Measurements from ENCODE around the gene MTM1. TPM values are rescaled to one million over a fixed set of nuclear protein-coding genes. Genes with fewer than 3 reads are reported as not detected.

MTM1 gene
- total RNA-seq: 9.8 and 11.8 TPM in 2 replicates

DNA sequence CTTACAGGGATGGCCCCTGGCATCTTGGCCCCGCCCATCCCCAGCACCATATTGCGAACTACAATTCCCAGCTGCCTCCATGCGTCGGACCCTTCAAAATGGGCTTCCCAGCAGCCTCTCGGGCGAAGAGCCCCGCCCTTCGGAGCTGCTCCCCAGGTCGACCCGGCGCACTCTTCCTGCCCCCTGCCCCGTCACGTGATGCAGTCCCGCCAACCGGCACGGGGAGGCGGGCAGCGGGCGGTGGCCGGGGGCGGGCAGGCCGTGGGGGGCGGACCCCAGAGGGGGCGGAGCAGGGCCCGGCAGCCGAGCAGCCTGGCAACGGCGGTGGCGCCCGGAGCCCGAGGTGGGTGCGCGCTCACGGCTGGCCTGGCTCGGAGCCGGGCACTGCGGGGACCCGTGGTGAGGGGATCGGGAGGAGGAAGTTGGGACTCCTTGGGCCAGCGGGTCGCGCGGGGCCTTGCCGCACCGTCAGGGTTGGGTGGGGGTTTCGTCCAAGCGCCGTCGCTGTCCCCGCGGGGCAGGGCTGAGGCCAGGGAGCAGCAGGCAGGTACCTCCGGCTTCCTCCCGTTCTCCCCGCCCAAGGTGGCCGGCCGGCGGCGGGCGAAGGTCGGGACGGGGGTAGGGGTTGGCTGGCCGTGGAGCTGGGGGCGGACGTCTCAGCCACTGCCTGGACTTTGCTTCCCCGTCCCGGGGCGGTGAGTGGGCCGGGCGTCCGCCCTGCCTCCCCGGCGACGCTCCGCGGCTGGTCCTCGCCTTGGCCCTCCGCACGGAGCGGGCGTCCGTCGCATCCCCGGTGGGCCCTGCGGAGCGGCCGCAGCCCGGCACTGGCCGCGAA is at the start of gene MTM1:
Gene MTM1 (plus strand): TSS at position 302 of the 835 bp plus-strand sequence. CDS start 23,994 bp downstream, outside the sequence.
- Histone ChIP-seq H3K27me3 (ENCODE audit: insufficient read depth, low read length) (no peaks in the 10 kb centered on the region), H4K20me1 (ENCODE audit: insufficient read depth, low read length) (peaks cover 7% of the 10 kb centered on the region), H2AFZ (ENCODE audit: low read length) (peak within 1 kb of the TSS; percentile 89), H3K27ac (ENCODE audit: low read depth, low read length) (peak within 1 kb of the TSS; percentile 48), H3K9me3 (ENCODE audit: low read depth, low read length) (no peaks in the 10 kb centered on the region), H3K36me3 (ENCODE audit: insufficient read depth, low read length) (no peaks in the 10 kb centered on the region), H3K4me3 (ENCODE audit: insufficient read depth, low read length) (peak within 1 kb of the TSS; percentile 80), H3K4me2 (ENCODE audit: insufficient read depth, low read length) (peak within 1 kb of the TSS; percentile 83), H3K79me2 (ENCODE audit: insufficient read depth, low read length) (peaks cover 40% of the 10 kb centered on the region), H3K4me1 (ENCODE audit: insufficient read depth, low read length) (peaks cover 6% of the 10 kb centered on the region)
- peak; percentile 98 for DNase-seq (ENCODE audit: insufficient read length, low spot score, missing footprints)
- TF ChIP-seq, protein P1, sequence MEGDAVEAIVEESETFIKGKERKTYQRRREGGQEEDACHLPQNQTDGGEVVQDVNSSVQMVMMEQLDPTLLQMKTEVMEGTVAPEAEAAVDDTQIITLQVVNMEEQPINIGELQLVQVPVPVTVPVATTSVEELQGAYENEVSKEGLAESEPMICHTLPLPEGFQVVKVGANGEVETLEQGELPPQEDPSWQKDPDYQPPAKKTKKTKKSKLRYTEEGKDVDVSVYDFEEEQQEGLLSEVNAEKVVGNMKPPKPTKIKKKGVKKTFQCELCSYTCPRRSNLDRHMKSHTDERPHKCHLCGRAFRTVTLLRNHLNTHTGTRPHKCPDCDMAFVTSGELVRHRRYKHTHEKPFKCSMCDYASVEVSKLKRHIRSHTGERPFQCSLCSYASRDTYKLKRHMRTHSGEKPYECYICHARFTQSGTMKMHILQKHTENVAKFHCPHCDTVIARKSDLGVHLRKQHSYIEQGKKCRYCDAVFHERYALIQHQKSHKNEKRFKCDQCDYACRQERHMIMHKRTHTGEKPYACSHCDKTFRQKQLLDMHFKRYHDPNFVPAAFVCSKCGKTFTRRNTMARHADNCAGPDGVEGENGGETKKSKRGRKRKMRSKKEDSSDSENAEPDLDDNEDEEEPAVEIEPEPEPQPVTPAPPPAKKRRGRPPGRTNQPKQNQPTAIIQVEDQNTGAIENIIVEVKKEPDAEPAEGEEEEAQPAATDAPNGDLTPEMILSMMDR (IDR thresholded peaks at IDR 0.05; ENCODE audit: extremely low read depth, low read depth, low read length): no peak

DNA sequence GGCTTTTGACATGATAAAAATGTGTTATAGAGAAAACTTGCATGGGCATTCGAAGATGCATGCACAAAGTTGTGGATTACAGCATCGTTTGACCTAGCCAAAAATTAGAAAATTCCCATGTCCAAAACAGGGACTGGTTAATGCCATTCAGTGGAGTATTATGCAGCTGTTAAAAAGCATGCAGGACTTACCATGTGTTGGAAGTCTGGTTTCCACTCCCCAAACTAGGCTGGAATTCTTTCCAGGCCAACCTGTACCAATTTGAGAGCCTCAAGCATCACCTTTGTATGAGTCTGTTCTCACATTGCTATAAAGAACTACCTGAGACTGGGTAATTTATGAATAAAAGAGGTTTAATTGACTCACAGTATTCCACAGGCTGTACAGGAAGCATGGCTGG is 45.9 kb upstream of the MTM1 start:
- H3K4me1 ChIP-seq (ENCODE audit: insufficient read depth, low read length): no peaks in the 10 kb centered on the region
- DNase-seq (ENCODE audit: insufficient read length, low spot score, missing footprints): peak; percentile 34
- no peaks in the 10 kb centered on the region for H4K20me1 ChIP-seq (ENCODE audit: insufficient read depth, low read length)
- no peaks in the 10 kb centered on the region for H3K27me3 ChIP-seq (ENCODE audit: insufficient read depth, low read length)
- H3K4me2 ChIP-seq (ENCODE audit: insufficient read depth, low read length): no peak overlapping the region
- no peaks in the 10 kb centered on the region for H3K36me3 ChIP-seq (ENCODE audit: insufficient read depth, low read length)
- no peak overlapping the region for H3K27ac ChIP-seq (ENCODE audit: low read depth, low read length)
- no peak overlapping the region for H3K4me3 ChIP-seq (ENCODE audit: insufficient read depth, low read length)
- no peak overlapping the region for H2AFZ ChIP-seq (ENCODE audit: low read length)
- TF ChIP-seq, protein P1 (IDR thresholded peaks at IDR 0.05; ENCODE audit: extremely low read depth, low read depth, low read length): no peak
- no peaks in the 10 kb centered on the region for H3K9me3 ChIP-seq (ENCODE audit: low read depth, low read length)
- no peaks in the 10 kb centered on the region for H3K79me2 ChIP-seq (ENCODE audit: insufficient read depth, low read length)

DNA sequence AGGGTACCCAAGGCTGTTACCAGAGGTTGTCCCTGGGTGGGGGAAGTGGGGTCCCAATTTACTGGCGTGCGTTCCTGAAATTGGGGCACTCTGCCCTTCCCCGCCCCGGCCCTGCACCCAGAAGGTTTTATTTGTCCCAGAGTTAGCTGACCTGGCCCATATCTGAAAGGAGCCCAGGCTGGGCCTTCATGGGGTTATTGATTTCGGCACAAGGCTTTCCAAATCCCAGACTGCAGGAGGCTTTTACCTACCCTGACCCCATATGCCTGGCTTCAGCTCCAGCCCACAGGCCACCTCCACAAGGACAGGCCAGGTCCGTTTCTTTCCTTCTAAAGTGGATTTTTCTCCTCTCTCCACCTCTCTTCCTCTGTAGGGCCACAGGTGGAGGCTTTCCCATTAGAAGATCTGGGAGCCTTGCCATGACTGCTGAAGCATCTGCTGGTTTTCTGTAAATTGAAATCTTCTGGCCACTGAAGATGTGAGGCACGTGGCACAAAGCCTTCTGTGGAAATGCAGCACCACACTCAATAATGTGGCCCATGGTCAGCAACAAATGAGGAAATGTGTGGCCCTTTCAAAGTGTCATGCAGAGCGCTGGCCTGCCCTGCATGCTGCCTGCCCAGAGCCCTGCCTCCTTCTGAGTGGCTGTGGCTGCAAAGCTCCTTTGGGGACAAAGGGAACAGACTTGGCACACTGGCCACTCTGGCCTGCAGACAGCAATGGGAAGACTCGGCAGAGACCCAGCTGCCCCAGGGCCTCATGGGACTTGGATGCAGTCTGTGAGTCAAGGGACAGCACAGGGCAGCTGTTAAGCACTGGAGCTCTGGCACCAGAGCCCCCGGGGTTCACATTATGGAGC is 43.1 kb upstream of the MTM1 start:
- peak; percentile 38 for DNase-seq (ENCODE audit: insufficient read length, low spot score, missing footprints)
- TF ChIP-seq, protein P1 (IDR thresholded peaks at IDR 0.05; ENCODE audit: extremely low read depth, low read depth, low read length): no peak
- Histone ChIP-seq H3K79me2 (ENCODE audit: insufficient read depth, low read length) (no peaks in the 10 kb centered on the region), H3K36me3 (ENCODE audit: insufficient read depth, low read length) (no peaks in the 10 kb centered on the region), H3K4me1 (ENCODE audit: insufficient read depth, low read length) (no peaks in the 10 kb centered on the region), H3K27me3 (ENCODE audit: insufficient read depth, low read length) (no peaks in the 10 kb centered on the region), H3K27ac (ENCODE audit: low read depth, low read length) (no peak overlapping the region), H3K9me3 (ENCODE audit: low read depth, low read length) (no peaks in the 10 kb centered on the region), H3K4me2 (ENCODE audit: insufficient read depth, low read length) (no peak overlapping the region), H2AFZ (ENCODE audit: low read length) (no peak overlapping the region), H3K4me3 (ENCODE audit: insufficient read depth, low read length) (no peak overlapping the region), H4K20me1 (ENCODE audit: insufficient read depth, low read length) (no peaks in the 10 kb centered on the region)

DNA sequence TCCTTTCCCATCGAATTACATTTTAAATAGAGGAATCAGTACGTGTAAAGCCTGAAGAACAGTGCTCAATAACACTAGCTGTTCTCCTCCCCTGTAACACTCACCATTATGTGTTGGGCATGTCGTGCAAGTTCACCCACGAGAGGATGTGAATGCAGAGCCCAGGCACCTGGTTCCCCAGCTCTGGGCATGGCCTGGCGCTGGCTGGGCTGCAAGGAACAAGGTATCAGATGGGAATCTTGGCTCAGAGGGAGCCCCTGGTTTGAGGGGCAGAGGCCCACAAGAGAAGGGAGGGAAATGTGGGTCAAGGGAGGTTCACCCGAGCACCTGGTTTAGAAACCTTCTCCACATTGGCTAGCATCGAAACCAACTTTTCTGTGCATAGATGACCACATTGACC is 41.7 kb upstream of the MTM1 start:
- Histone ChIP-seq H2AFZ (ENCODE audit: low read length) (no peak overlapping the region), H3K36me3 (ENCODE audit: insufficient read depth, low read length) (no peaks in the 10 kb centered on the region), H3K27ac (ENCODE audit: low read depth, low read length) (no peak overlapping the region), H3K27me3 (ENCODE audit: insufficient read depth, low read length) (no peaks in the 10 kb centered on the region), H3K4me3 (ENCODE audit: insufficient read depth, low read length) (no peak overlapping the region), H3K9me3 (ENCODE audit: low read depth, low read length) (no peaks in the 10 kb centered on the region), H3K79me2 (ENCODE audit: insufficient read depth, low read length) (no peaks in the 10 kb centered on the region), H4K20me1 (ENCODE audit: insufficient read depth, low read length) (no peaks in the 10 kb centered on the region), H3K4me2 (ENCODE audit: insufficient read depth, low read length) (no peak overlapping the region), H3K4me1 (ENCODE audit: insufficient read depth, low read length) (no peaks in the 10 kb centered on the region)
- DNase-seq (ENCODE audit: insufficient read length, low spot score, missing footprints): no peak
- TF ChIP-seq, protein P1 (IDR thresholded peaks at IDR 0.05; ENCODE audit: extremely low read depth, low read depth, low read length): no peak
